ENCODE data around the gene SLC15A1.

DNA sequence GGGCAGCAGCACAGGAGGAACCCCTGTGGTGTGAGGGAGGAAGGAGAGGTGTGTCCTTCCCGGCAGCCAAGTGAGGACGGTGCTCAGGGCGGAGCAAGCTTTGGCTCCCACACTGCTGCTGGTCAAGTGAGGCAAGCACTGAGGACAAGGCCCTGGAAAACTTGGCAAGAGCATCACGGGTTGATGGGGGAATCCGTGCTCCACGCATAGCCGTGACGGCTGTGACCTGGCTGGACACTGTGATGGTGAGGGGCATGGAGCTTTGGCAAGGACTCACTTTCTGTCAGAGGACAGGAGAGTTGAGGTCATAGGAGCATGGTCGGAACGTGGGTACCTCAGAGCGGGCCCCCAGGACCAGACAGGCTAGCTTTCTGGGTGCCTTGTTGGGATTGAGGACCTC, 29.0 kb upstream of the SLC15A1 start:
- TF ChIP-seq, protein P1, sequence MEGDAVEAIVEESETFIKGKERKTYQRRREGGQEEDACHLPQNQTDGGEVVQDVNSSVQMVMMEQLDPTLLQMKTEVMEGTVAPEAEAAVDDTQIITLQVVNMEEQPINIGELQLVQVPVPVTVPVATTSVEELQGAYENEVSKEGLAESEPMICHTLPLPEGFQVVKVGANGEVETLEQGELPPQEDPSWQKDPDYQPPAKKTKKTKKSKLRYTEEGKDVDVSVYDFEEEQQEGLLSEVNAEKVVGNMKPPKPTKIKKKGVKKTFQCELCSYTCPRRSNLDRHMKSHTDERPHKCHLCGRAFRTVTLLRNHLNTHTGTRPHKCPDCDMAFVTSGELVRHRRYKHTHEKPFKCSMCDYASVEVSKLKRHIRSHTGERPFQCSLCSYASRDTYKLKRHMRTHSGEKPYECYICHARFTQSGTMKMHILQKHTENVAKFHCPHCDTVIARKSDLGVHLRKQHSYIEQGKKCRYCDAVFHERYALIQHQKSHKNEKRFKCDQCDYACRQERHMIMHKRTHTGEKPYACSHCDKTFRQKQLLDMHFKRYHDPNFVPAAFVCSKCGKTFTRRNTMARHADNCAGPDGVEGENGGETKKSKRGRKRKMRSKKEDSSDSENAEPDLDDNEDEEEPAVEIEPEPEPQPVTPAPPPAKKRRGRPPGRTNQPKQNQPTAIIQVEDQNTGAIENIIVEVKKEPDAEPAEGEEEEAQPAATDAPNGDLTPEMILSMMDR (tag by site-specific recombination; IDR thresholded peaks at IDR 0.05) = no peak
- TF ChIP-seq SP2 (tag by site-specific recombination; IDR thresholded peaks at IDR 0.05) (no peak), ZNF335 (tag by site-specific recombination; conservative IDR thresholded peaks at IDR 0.05) (no peak), ZNF114 (tag by site-specific recombination; IDR thresholded peaks at IDR 0.05) (no peak)
- TF ChIP-seq, protein P2, sequence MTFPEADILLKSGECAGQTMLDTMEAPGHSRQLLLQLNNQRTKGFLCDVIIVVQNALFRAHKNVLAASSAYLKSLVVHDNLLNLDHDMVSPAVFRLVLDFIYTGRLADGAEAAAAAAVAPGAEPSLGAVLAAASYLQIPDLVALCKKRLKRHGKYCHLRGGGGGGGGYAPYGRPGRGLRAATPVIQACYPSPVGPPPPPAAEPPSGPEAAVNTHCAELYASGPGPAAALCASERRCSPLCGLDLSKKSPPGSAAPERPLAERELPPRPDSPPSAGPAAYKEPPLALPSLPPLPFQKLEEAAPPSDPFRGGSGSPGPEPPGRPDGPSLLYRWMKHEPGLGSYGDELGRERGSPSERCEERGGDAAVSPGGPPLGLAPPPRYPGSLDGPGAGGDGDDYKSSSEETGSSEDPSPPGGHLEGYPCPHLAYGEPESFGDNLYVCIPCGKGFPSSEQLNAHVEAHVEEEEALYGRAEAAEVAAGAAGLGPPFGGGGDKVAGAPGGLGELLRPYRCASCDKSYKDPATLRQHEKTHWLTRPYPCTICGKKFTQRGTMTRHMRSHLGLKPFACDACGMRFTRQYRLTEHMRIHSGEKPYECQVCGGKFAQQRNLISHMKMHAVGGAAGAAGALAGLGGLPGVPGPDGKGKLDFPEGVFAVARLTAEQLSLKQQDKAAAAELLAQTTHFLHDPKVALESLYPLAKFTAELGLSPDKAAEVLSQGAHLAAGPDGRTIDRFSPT (tag by site-specific recombination; IDR thresholded peaks at IDR 0.05) = no peak

Data from HEK293 (cell line).